ENCODE results near the gene PSMD8. TPM values are rescaled to one million over a fixed set of nuclear protein-coding genes. Genes with fewer than 3 reads are reported as not detected.

PSMD8 gene
- total RNA-seq, 1 donor from 2014 or later = 123 TPM

DNA sequence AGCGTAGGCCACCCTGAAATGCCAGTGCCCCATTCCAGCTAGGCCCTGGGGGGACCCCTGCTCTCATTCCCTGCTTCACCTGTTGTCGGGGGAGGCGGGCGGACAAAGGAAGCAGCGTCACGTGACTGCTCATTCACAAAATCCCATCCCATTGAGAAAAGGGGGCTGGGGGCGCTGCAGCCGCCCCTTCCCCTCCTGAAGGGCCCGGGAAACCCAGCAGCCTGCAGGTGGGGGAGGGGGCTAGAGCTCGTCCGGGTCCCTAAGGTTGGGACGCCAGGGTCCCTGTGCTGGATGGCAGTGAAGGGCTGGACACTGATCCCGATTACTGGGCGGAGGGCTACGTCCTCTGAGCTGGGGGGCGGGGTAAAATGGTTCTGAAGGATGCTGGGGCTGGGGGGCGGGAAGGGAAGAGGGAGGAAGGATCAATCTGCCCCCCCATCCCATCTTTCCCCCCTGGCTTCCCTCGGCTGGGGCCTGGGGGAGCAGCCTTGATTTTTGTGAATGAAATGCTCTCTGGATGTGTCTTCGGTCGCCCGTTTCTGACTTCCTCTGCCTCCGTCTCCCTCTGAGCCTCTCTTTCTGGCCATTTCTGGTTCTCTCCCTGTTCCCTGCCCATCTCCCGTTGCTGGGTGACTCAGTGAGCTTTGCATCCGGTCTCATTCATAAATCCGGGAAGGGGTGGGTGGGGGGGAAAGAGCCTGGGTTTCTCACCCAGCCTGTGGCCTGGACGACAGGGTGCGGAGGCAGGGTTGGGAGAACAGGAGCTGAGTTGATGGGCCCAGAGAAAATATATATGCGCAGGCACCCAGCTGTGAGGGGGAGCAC, 14.9 kb downstream of the PSMD8 start:
- no peak for DNase-seq
- Histone ChIP-seq H3K4me1 (peaks cover 25% of the 10 kb centered on the region), H3K27ac (no peak overlapping the region), H3K4me3 (peak overlapping the region; percentile 60), H3K36me3 (no peaks in the 10 kb centered on the region), H3K27me3 (peaks cover 3% of the 10 kb centered on the region), H3K9me3 (no peaks in the 10 kb centered on the region)
- ATAC-seq = no peak
- TF ChIP-seq CTCF (IDR thresholded peaks at IDR 0.05) = no peak
- intact Hi-C loops (cut with DNase I) = no loop called here

- H3K27ac ChIP-seq = no peak overlapping the region
- peaks cover 25% of the 10 kb centered on the region for H3K4me1 ChIP-seq
- H3K36me3 ChIP-seq = no peaks in the 10 kb centered on the region
- no peak for DNase-seq
- H3K9me3 ChIP-seq = no peaks in the 10 kb centered on the region
- no peak for ATAC-seq
- peaks cover 9% of the 10 kb centered on the region for H3K27me3 ChIP-seq
- intact Hi-C loops (cut with DNase I) = no loop called here
- no peak overlapping the region for H3K4me3 ChIP-seq
- TF ChIP-seq CTCF (IDR thresholded peaks at IDR 0.05) = no peak
Observed at GRCh38 chr19:38389957-38390924, 15.9 kb downstream of the PSMD8 start.

GRCh38 chr19:38391911-38392464, 17.6 kb downstream of the PSMD8 start:
- Histone ChIP-seq H3K27me3 (peaks cover 23% of the 10 kb centered on the region), H3K9me3 (no peaks in the 10 kb centered on the region), H3K27ac (no peak overlapping the region), H3K4me1 (peaks cover 18% of the 10 kb centered on the region), H3K4me3 (no peak overlapping the region), H3K36me3 (no peaks in the 10 kb centered on the region)
- DNase-seq (no peak), ATAC-seq (no peak)
- intact Hi-C loops (cut with DNase I) = no loop called here
- no peak for TF ChIP-seq CTCF (IDR thresholded peaks at IDR 0.05)

DNA sequence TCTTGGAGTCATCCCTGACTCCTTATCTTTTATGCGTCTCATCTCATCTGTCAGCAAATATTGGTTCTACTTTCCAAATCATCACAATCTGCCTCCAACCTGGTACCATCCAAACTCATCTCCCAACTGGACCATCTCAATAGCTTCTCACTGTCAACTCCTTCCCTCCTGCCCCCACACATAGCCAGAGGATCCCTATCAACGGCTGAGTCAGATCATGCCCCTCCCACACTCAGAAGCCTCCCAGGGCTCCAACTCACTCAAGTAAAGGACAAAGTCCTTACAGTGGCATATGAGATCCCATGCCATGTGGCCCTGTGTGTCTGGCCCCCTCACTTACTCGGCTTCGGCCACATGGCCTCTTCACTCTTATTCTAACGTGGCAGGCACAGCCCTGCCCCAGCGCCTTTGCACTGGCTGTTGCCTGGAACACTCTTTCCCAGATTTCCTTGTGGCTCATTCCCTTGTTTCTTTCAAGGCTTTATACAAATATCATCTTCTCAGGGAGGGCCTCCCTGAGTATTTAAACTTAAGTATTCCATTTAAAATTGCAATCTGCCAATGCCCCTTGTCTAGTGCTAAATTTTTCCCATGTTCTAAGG, 18.4 kb downstream of the PSMD8 start:
- no peaks in the 10 kb centered on the region for H3K36me3 ChIP-seq
- no peak for ATAC-seq
- peaks cover 23% of the 10 kb centered on the region for H3K27me3 ChIP-seq
- peaks cover 9% of the 10 kb centered on the region for H3K4me1 ChIP-seq
- DNase-seq = no peak
- H3K9me3 ChIP-seq = no peaks in the 10 kb centered on the region
- no peak overlapping the region for H3K4me3 ChIP-seq
- intact Hi-C loops (cut with DNase I) = no loop called here
- no peak for TF ChIP-seq CTCF (IDR thresholded peaks at IDR 0.05)
- no peak overlapping the region for H3K27ac ChIP-seq

DNA sequence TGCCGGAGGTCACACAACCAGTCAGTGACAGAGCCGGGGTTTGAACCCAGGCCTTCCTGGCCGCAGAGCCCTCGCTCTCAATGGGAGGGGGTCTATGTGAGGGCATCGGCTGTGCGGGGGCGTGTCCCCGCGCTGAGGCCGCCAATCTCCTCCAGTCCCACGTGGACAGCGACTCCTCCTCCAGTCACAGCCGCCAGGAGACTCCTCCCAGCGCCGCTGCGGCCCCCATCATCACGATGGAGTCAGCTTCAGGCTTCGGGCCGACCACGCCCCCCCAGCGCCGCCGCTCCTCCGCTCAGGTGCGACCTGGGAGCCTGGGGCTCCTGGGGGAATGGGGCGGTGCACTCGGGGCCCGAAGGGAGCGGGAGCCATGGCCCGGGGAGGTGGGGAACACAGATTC, 20.1 kb downstream of the PSMD8 start:
- H3K4me1 ChIP-seq = no peaks in the 10 kb centered on the region
- no peak for TF ChIP-seq CTCF (IDR thresholded peaks at IDR 0.05)
- H3K27me3 ChIP-seq = peaks cover 39% of the 10 kb centered on the region
- no peaks in the 10 kb centered on the region for H3K36me3 ChIP-seq
- no peaks in the 10 kb centered on the region for H3K9me3 ChIP-seq
- no peak for DNase-seq
- no peak overlapping the region for H3K27ac ChIP-seq
- ATAC-seq = peak; percentile 10
- H3K4me3 ChIP-seq = no peak overlapping the region
- intact Hi-C loops (cut with DNase I) = no loop called here

Data from upper lobe of right lung (tissue), 1 donor.